DMS 273 treated with DMSO at 0.1 percent for 48 hours (cell line): ENCODE results near the gene WDR59.
"Not testable (repeated sequence)": the region's sequence is repeated elsewhere in the genome, so short reads cannot be mapped to it uniquely, and the experiment has no call there.

Experiments
- DNase-seq: peaks from one replicate; lab custom pipeline; 2025; lab: John Stamatoyannopoulos, UW

WDR59 gene

DNA sequence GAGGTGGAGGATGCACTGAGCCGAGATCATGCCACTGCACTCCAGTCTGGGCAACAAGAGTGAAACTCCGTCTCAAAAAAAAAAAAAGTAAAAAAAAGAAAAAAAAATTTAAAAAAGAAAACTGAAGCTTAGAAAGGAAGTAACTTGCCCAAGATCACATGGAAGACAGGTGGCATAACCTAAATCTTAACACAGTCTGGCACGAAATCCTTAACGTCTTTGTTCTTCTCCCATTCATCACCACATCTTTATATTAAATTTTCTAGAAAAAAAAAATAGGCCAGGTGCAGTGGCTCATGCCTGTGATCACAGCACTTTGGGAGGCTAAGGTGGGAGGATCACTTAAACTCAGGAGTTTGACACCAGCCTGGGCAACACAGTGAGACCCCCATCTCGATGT is 9.3 kb downstream of the WDR59 start:
- no peak for DNase-seq

- DNase-seq, result no peak
Observed at GRCh38 chr16:74973304-74973703, 11.6 kb downstream of the WDR59 start.

DNA sequence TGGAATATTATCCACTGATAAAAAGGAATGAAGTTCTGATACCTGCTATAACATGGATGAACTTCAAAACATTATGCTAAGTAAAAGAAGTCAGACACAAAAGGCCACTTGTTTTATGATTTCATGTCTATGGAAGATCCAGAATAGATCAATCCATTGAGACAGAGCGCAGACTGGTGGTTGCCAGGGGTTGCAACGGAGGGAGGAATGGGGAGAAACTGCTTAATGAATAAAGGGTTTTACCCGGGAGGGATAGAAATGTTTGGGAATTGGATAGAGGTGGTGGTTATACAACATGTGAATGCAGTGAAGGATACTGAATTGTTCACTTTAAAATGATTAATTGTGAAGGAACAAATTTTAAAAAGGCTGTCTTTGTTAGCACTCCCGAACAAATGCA is 30.2 kb downstream of the WDR59 start:
- DNase-seq, result no peak

DNA sequence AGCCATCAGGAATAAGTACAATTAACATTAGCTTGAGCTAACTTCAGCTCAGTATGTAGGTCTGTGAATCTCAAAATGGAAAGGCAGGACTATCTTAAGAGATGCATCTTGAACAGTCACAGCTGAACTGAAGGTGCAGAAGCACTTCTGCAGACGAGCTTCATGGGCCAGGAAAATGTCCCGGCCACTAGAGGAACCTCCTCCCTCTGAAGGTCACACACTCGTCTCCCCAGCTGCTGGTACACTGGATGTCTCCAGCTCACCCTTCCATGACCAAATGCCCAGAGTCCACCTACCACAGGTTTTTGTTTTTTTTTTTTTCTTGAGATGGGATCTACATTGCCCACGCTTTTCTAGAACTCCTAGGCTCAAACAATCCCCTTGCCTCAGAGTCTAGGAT is 33.2 kb downstream of the WDR59 start:
- DNase-seq, result no peak

DNA sequence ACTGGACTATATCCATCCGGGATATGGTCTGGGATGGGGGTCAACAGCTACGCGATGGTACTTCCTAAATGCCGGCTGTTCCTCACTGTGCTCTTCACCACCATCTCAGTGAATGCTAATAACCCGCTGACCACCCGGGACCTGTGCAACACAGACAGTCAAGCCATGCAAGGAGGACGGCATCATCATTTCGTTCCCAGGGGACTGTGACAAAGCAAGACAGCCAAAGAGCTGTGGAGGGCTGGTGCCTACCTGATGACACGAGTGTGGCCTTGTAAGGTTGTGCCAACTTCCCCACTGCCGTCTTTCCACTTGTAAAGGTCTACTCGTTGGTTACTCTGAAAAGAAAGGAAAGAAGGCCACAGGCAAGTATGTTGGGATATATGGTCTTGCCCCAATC is 33.7 kb downstream of the WDR59 start:
- no peak for DNase-seq

DNA sequence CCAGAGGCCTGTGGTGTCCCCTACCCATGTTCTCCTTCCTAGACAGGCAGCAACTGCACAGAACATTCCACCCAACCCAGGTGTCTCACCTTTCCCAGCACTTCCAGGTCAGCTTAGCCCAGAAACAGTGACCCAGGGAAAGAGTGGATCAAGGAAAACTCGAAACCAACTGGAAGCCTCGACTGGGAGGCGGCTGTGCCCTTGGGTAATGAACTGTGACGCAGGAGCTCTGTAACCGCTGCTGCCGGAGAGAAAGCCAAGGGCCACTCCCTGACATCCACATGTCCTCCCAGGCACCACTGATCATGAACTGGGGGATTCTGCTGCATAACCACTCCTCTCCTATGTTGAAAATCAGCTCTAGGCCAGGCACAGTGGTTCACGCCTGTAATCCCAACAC is 34.4 kb downstream of the WDR59 start:
- DNase-seq, result no peak

GRCh38 chr16:74949309-74949708 is 35.6 kb downstream of the WDR59 start:
- DNase-seq, result no peak

DNA sequence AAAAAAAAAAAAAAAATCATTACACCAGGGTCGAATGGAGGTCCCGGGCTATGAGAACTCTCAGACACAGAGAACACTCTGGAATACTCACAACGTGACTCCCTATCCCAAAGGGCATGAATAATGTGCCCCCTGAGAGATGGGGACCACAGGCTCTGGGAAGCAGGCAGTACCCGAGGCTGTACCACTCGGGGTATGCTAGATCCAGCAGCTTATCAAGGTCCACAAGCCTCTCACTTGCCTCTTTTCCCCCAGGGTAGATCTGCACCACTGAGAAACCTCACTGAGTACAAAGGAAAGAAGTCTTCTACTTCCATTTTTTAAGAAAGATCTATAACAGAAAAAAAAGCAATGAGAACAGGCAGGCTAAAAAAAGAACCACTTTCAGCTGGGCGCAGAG is 40.5 kb downstream of the WDR59 start:
- no peak for DNase-seq

DNA sequence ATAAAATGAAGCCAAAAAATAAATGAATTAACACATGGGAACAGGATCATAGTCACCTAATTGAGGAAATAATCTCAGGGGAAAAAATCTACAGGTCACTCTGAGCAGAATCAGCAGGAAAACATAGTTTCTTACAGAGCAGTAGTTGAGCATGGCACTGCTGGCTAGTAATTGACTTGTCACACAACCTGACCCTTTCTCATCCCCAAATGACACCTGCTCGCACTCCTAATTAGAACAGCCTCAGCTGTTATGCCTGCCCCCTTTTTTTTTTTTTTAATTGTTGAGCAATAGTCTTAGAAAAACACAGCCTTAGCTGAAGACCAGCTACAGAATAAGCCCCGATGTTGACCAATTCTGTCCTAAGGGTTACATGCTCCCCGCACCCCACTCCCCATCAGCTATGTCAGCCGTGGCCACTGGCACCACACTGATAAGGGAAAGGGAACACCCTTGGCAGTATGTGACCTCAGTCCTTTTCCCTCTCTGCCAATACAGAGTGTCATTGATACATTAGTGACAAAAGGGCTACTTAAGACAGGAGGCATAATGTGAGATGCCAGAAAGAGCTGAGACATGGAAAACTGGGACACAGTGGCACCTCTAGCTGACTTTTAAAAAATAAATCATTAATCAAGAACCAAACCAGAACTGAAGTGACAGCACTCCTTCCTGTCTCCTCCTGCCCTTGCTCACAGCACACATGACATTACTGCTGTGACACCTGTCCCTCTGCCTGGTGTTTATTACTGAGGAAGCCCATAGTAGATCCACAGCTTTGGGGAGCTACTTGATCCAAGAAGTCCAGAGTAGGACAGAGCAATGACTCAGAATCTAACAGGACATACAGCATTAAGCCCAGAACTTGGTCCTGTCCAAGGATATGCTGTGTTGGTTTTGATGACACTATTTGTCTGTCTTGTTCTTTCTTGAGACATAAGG is 41.7 kb downstream of the WDR59 start:
- no peak for DNase-seq

GRCh38 chr16:74942566-74942965 is 42.4 kb downstream of the WDR59 start:
- no peak for DNase-seq

DNA sequence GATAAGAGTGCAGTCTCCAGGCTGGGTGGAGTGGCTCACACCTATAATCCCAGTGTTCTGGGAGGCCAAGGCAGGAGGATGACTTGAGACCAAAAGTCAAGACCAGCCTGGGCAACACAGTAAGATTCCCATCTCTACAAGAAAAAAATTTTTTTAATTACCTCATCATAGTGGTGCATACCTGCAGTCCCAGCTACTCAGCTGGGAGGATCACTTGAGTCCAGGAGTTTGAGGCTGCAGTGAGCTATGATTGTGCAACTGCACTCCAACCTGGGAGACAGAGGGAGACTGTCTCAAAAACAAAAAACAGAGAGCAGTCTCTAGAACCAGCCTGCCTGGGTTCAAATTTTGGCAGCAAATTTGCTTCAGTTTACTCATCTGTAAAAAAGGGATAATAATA is 45.2 kb downstream of the WDR59 start:
- DNase-seq, result no peak

- DNase-seq, result no peak
Observed at GRCh38 chr16:74936902-74937560, 47.9 kb downstream of the WDR59 start.

GRCh38 chr16:74931445-74931844 is 53.5 kb downstream of the WDR59 start:
- DNase-seq, result no peak

DNA sequence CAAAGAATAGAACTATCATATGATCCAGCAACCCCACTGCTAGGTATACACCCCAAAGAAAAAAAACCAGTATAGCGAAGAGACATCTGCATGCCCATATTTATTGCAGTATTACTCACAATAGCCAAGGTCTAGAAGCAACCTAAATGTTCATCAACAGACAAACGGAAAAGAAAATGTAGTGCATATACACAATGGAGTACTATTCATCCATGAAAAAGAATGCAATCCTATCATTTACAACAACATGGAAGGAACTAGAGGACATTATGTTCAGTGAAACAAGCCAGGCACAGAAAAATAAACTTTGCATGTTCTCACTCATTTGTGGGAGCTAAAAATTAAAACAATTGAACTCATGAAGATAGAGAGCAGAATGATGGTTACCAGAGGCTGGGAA is 55.3 kb downstream of the WDR59 start:
- DNase-seq, result no peak

DNA sequence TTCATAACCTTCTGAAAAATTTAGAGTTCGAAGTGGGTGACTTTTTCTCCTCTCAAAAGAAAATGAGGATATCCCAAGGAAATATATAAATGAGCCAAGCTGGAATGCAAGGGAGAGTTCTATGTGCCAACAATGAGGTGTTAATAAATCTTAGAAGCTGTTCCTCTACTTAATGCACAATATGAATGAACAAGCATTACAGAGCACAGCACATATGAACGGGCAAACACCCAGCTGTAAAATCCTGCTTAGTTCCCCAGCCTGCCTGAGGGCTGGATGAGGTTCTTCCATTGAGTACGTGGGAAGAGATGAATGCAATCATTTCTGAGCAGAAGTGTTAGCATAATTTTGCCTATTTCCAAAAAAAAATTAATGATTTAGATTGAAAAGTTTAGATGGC is 58.1 kb downstream of the WDR59 start:
- no peak for DNase-seq

DNA sequence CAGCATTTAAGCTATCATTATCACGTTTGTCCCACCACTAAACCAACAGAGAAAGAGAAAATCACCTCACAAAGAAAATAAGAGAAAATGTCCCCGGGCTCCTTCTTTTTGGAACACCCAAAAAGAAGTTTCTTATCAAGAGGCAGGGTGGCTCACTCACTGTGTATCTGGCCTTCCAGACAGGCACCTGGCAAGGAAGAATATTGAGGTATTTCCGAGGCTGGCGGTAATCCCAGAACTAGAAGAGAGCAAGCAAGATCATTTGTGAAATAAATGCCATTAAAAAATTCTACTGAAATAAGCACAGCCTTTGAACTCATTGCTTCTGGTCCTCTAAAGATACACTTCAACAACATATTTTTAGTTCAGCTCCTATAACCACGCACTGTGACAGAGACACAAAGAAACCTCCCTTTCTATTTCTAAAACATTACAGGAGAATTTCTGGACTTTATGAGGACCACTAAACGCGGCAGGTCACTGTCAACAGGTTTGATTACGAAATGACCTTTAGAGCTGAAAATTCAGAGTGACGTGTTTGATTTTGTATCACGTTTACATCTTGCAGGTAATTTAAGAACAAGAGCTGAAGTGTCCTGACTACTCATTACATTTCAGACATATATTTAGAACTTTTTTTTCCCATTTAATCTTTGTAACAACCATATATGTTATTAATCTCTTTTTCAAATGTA is 61.0 kb downstream of the WDR59 start:
- DNase-seq, result no peak

- DNase-seq, result no peak
Observed at GRCh38 chr16:74922150-74923138, 62.5 kb downstream of the WDR59 start.

- no peak for DNase-seq
Observed at GRCh38 chr16:74921051-74921450, 63.9 kb downstream of the WDR59 start.

GRCh38 chr16:74909665-74910064 is 75.3 kb downstream of the WDR59 start:
- no peak for DNase-seq

DNA sequence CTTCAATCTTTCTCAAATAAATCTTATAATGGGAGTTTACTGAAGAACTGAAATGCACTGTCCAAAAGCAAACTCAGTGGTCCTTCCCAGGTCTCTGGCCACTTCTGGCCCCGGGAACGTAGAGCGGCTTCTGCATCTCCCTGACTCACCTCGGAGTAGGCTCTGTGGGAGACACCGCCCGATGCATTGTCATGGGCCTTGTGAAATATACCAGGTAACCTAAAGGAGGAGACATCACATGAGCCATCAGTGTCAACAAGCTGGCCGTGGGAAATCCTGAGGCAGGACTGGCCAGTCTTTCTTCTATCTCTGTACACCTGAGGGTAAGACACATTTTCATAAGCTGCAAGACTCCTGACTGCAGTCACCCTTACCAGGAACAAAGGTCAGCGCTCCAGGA is 76.2 kb downstream of the WDR59 start:
- not testable (repeated sequence) for DNase-seq

DNA sequence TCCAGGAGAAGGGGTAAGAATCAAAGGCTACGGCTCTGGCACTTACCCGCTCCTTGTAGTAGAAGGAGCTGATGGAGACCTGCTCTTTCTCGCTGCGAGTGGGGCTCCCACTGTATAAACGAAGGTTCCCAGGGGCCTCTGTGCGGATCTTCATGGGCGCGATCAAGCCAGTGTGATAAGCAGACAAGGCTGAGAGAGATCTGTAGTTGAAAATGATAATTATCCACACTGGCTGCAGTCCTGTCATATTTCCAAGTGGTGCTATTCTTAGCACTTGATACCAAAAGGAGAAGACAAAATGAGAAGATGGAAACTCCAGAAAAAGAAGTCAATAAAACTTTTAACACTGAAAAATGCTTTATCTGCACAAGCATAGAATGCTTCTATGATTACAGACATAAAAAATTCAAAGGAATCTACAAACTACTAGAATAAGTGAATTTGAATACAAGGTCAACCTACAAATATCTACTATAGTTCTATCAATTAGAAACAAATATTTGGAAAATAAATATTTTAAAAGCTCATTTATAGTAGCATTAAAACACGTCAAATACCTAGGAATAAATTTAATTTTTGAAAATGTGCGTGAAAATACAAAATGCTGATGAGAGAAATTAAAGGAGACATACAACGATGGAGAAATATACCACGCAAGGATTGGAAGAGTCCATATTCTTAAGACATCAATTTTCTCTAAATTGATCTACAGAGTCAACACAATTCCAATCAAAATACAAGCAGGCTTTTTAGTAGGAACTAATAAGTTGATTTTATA is 80.8 kb downstream of the WDR59 start:
- DNase-seq, result no peak
